ENCODE results near the gene CCDC190. TPM values are rescaled to one million over a fixed set of nuclear protein-coding genes. Genes with fewer than 3 reads are reported as not detected.
A peak's percentile ranks its signal among the peaks of the same experiment; 100 is the strongest.
"Not testable (repeated sequence)": the region's sequence is repeated elsewhere in the genome, so short reads cannot be mapped to it uniquely, and the experiment has no call there.

The CCDC190 gene
- polyA plus RNA-seq, 1 of the 3 experiments (the other 2 are of a cell fraction) = 0.21 TPM

DNA sequence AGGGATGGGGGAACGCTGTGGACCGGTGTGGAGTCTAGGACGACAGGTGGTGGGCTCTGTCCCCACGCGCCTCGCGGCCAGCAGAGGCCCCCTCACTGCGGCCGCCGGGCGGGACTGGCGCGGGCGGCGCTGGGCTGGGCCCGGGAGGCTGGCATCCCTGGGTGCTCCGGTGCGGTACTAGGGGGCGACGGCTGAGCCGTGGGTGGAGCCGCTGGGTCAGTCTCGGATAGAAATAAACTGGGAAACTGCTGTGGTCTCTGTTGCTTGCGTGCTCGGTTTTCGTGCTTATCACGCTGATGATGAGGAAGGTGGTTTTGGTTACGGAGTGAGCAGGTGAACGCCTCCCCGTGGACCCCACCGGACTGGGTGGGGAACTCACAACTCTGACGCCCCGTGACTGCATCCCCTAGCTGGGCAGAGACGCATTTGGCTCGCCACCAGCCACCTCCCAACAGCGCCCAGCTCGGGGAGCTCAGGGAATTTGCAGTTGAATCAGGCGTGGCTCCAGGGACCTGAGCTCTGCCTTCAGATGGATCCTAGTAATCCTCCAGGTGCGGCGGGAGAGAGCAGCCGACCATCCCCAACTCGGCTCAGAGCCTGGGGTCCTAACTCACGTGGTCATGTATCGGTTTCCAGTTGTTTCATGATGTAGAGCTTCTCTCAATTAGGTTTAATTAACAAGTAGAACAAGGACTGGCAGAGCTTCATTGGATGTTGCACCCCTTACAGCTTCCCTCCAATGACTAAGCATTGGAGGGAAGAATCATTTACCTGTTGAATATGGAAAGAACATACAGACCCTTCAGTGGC, 38.4 kb downstream of the CCDC190 start:
- H2AFZ ChIP-seq (ENCODE audit: low read depth) = peak overlapping the region; percentile 87
- no peaks in the 10 kb centered on the region for H3K9me3 ChIP-seq
- no peaks in the 10 kb centered on the region for H3K36me3 ChIP-seq (replicated peaks in 1 of 2; ENCODE audit: control insufficient read depth in 1 of 2, insufficient read depth in 2 of 2, low read length in 1 of 2)
- no peak overlapping the region for H3K27ac ChIP-seq (ENCODE audit: low read depth in 2 of 2, low read length in 1 of 2)
- peak overlapping the region; percentile 57 to 58 for H3K4me3 ChIP-seq (ENCODE audit: low read depth in 2 of 2, low read length in 1 of 2)
- peaks cover 15 to 20% of the 10 kb centered on the region in 2 experiments for H3K4me1 ChIP-seq (ENCODE audit: control insufficient read depth in 1 of 2, insufficient read depth in 2 of 2, low read depth in 1 of 2, low read length in 1 of 2)
- POLR2A ChIA-PET = interaction anchor here (1.0 kb wide), 1 partner anchor 247 kb away, joined by 4 read pairs; the partner anchor contains the start of gene RGS4
- 8% methylated on average over 30 of the region's 44 CpGs for WGBS (ENCODE audit: low lambda C conversion rate)
- H3K27me3 ChIP-seq (ENCODE audit: insufficient read depth) = no peaks in the 10 kb centered on the region
- no peak for TF ChIP-seq RAD21 (IDR thresholded peaks at IDR 0.05; ENCODE audit: low read length)
- no peak for TF ChIP-seq MEF2A (IDR thresholded peaks at IDR 0.05; ENCODE audit: borderline replicate concordance, low read depth)
- TF ChIP-seq EP300 (IDR thresholded peaks at IDR 0.05; ENCODE audit: borderline replicate concordance in 1 of 2, low read depth in 1 of 2, low read length in 1 of 2) = no peak
- TF ChIP-seq CTCF (IDR thresholded peaks at IDR 0.05) = 0 out of 2 replicates have a peak, but pooled peaks have one; percentile 18
- no peak for TF ChIP-seq RCOR1 (IDR thresholded peaks at IDR 0.05; ENCODE audit: low read length)
- TF ChIP-seq NRF1 (IDR thresholded peaks at IDR 0.05; ENCODE audit: low read depth, low read length) = no peak
- H3K9me2 ChIP-seq = no peaks in the 10 kb centered on the region
- CTCF ChIA-PET = interaction anchor here (0.6 to 1.5 kb wide), 8 partner anchors 15 to 640 kb away, joined by 3 to 6 read pairs (median 3); no protein-coding TSS in a partner anchor
- no peaks in the 10 kb centered on the region for H4K20me1 ChIP-seq (ENCODE audit: insufficient read depth)
- H3K79me2 ChIP-seq (ENCODE audit: insufficient read depth) = no peaks in the 10 kb centered on the region
- peak; percentile 83 for DNase-seq
- H3F3A ChIP-seq (replicated peaks; ENCODE audit: insufficient read depth) = peaks cover 18% of the 10 kb centered on the region
- peak overlapping the region; percentile 28; the same call in 1 of the 2 replicates for H3K9ac ChIP-seq
- peak overlapping the region; percentile 86 for H3K4me2 ChIP-seq

GRCh38 chr1:162818666-162819065, 42.3 kb downstream of the CCDC190 start:
- H4K20me1 ChIP-seq (ENCODE audit: insufficient read depth); H2AFZ ChIP-seq (ENCODE audit: low read depth); H3K36me3 ChIP-seq (replicated peaks in 1 of 2; ENCODE audit: control insufficient read depth in 1 of 2, insufficient read depth in 2 of 2, low read length in 1 of 2); H3K79me2 ChIP-seq (ENCODE audit: insufficient read depth); H3K27ac ChIP-seq (ENCODE audit: low read depth in 2 of 2, low read length in 1 of 2); H3K4me2 ChIP-seq; H3K9ac ChIP-seq; DNase-seq; POLR2A ChIA-PET; H3K9me2 ChIP-seq; H3K4me3 ChIP-seq (ENCODE audit: low read depth in 2 of 2, low read length in 1 of 2); H3K27me3 ChIP-seq (ENCODE audit: insufficient read depth); H3K9me3 ChIP-seq: not testable (repeated sequence)
- CTCF ChIA-PET = interaction anchor here (1.2 kb wide), 1 partner anchor 60 kb away, joined by 3 read pairs; no protein-coding TSS in a partner anchor
- peaks cover 17% of the 10 kb centered on the region for H3F3A ChIP-seq (replicated peaks; ENCODE audit: insufficient read depth)
- WGBS (ENCODE audit: low lambda C conversion rate) = 60% methylated on average over 1 of the region's 1 CpG
- H3K4me1 ChIP-seq (ENCODE audit: control insufficient read depth in 1 of 2, insufficient read depth in 2 of 2, low read depth in 1 of 2, low read length in 1 of 2) = peaks cover 15 to 18% of the 10 kb centered on the region in 2 experiments

DNA sequence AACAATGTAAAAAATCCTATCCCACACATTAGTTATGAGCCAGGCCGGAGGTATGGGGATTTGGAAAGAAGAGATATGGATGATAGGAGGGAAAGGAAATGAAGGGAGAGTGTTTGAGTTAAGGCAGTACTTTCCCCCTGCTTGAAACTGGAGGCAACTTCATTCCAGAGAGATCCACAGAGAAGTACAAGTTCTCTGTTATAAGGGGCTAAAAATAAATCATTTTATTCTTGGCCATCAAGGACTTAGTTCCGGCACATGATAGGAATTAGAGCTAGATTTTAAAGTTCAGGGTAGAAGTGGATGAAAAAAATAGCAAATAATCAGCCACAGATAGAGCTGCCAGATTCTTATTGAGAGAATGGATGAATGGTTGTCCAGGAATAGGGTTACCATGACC, 42.8 kb downstream of the CCDC190 start:
- H3K4me2 ChIP-seq; H3K9ac ChIP-seq; H3K27ac ChIP-seq (ENCODE audit: low read depth in 2 of 2, low read length in 1 of 2); H3K9me3 ChIP-seq; H3K79me2 ChIP-seq (ENCODE audit: insufficient read depth); POLR2A ChIA-PET; H3K36me3 ChIP-seq (replicated peaks in 1 of 2; ENCODE audit: control insufficient read depth in 1 of 2, insufficient read depth in 2 of 2, low read length in 1 of 2); H3K9me2 ChIP-seq; H4K20me1 ChIP-seq (ENCODE audit: insufficient read depth); H2AFZ ChIP-seq (ENCODE audit: low read depth); DNase-seq; H3K27me3 ChIP-seq (ENCODE audit: insufficient read depth); H3K4me3 ChIP-seq (ENCODE audit: low read depth in 2 of 2, low read length in 1 of 2): not testable (repeated sequence)
- H3K4me1 ChIP-seq (ENCODE audit: control insufficient read depth in 1 of 2, insufficient read depth in 2 of 2, low read depth in 1 of 2, low read length in 1 of 2) = peaks cover 12 to 13% of the 10 kb centered on the region in 2 experiments
- H3F3A ChIP-seq (replicated peaks; ENCODE audit: insufficient read depth) = peaks cover 12% of the 10 kb centered on the region
- CTCF ChIA-PET = interaction anchor here (1.2 kb wide), 1 partner anchor 60 kb away, joined by 3 read pairs; no protein-coding TSS in a partner anchor
- WGBS (ENCODE audit: low lambda C conversion rate) = 53% methylated on average over 2 of the region's 2 CpGs

DNA sequence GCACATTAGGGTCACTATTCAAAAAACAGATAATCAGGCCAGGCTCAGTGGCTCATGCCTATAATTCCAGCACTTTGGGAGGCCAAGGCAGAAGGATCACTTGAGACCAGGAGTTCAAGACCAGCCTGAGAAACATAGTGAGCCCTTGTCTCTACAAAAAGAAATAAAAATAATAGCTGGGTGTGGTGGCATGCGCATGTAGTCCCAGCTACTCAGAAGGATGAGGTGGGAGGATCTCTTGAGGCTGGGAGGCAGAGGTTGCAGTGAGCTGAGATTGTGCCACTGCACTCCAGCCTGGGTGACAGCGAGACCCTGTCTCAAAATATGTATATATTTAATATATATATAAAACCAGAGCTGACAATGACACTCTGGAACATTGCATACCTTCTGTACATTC, 48.6 kb downstream of the CCDC190 start:
- H3K27me3 ChIP-seq (ENCODE audit: insufficient read depth); H3K79me2 ChIP-seq (ENCODE audit: insufficient read depth); H2AFZ ChIP-seq (ENCODE audit: low read depth); H3F3A ChIP-seq (replicated peaks; ENCODE audit: insufficient read depth); DNase-seq; POLR2A ChIA-PET; H3K4me2 ChIP-seq; H3K4me3 ChIP-seq (ENCODE audit: low read depth in 2 of 2, low read length in 1 of 2); H3K9me2 ChIP-seq; H3K9ac ChIP-seq; H3K36me3 ChIP-seq (replicated peaks in 1 of 2; ENCODE audit: control insufficient read depth in 1 of 2, insufficient read depth in 2 of 2, low read length in 1 of 2); H3K9me3 ChIP-seq; H3K4me1 ChIP-seq (ENCODE audit: control insufficient read depth in 1 of 2, insufficient read depth in 2 of 2, low read depth in 1 of 2, low read length in 1 of 2); H3K27ac ChIP-seq (ENCODE audit: low read depth in 2 of 2, low read length in 1 of 2); CTCF ChIA-PET; H4K20me1 ChIP-seq (ENCODE audit: insufficient read depth): not testable (repeated sequence)
- 95% methylated on average over 2 of the region's 2 CpGs for WGBS (ENCODE audit: low lambda C conversion rate)

GRCh38 chr1:162807503-162807902, 53.5 kb downstream of the CCDC190 start:
- DNase-seq; H3K4me2 ChIP-seq; H3K27me3 ChIP-seq (ENCODE audit: insufficient read depth); H3K9me2 ChIP-seq; H4K20me1 ChIP-seq (ENCODE audit: insufficient read depth); H3K9ac ChIP-seq; H2AFZ ChIP-seq (ENCODE audit: low read depth); H3K36me3 ChIP-seq (replicated peaks in 1 of 2; ENCODE audit: control insufficient read depth in 1 of 2, insufficient read depth in 2 of 2, low read length in 1 of 2); H3K4me1 ChIP-seq (ENCODE audit: control insufficient read depth in 1 of 2, insufficient read depth in 2 of 2, low read depth in 1 of 2, low read length in 1 of 2); H3K79me2 ChIP-seq (ENCODE audit: insufficient read depth); H3K27ac ChIP-seq (ENCODE audit: low read depth in 2 of 2, low read length in 1 of 2); POLR2A ChIA-PET; H3F3A ChIP-seq (replicated peaks; ENCODE audit: insufficient read depth); CTCF ChIA-PET; H3K9me3 ChIP-seq; H3K4me3 ChIP-seq (ENCODE audit: low read depth in 2 of 2, low read length in 1 of 2): not testable (repeated sequence)
- WGBS (ENCODE audit: low lambda C conversion rate) = 100% methylated on average over 1 of the region's 2 CpGs

Data from SK-N-SH (cell line).